Measurements from ENCODE around the gene CATSPERD. TPM values are rescaled to one million over a fixed set of nuclear protein-coding genes. Genes with fewer than 3 reads are reported as not detected.

The CATSPERD gene
- total RNA-seq, 1 experiment from 2014 or later = not detected

GRCh38 chr19:5827891-5828660 is 107.6 kb downstream of the CATSPERD start:
- intact Hi-C loops (cut with micrococcal nuclease; ENCODE audit: unreplicated experiment) = no loop called here
- no TSS peak for BruUV-seq (replicated peaks)
- no peak for TF ChIP-seq CTCF (IDR thresholded peaks at IDR 0.05; ENCODE audit: unreplicated experiment)
- H3K27ac Mint-ChIP-seq (ENCODE audit: unreplicated experiment) = no peak overlapping the region
- DNase-seq = peak; percentile 77
- CTCF ChIA-PET = interaction anchor here (0.6 to 1.3 kb wide), 2 partner anchors 24 to 159 kb away, joined by 3 to 7 read pairs; no protein-coding TSS in a partner anchor
- peak overlapping the region; percentile 72 for H3K4me3 Mint-ChIP-seq (ENCODE audit: low read depth, unreplicated experiment)
- peaks cover 2% of the 10 kb centered on the region for H3K4me1 Mint-ChIP-seq (ENCODE audit: low read depth, unreplicated experiment)
- H3K36me3 Mint-ChIP-seq (ENCODE audit: insufficient read depth, unreplicated experiment) = peaks cover 12% of the 10 kb centered on the region
- no peaks in the 10 kb centered on the region for H3K9me3 Mint-ChIP-seq (ENCODE audit: low read depth, unreplicated experiment)
- H3K27me3 Mint-ChIP-seq (ENCODE audit: unreplicated experiment) = no peaks in the 10 kb centered on the region

Other genes starting within 250 kb of the CATSPERD start
- 0.27 and 0.40 TPM in 2 replicates for gene TINCR, start 152.7 kb upstream of the CATSPERD start, total RNA-seq (2022)
- gene SAFB2, start 97.9 kb upstream of the CATSPERD start, total RNA-seq (2022) = 71.7 and 72.8 TPM in 2 replicates
- 87.3 and 88.0 TPM in 2 replicates for gene SAFB, start 97.6 kb upstream of the CATSPERD start, total RNA-seq (2022)
- gene MICOS13, start 40.1 kb upstream of the CATSPERD start, total RNA-seq (2022) = 37.1 and 37.9 TPM in 2 replicates
- gene HSD11B1L, start 39.6 kb upstream of the CATSPERD start, total RNA-seq (2022) = 2.3 and 3.0 TPM in 2 replicates
- gene RPL36, start 30.3 kb upstream of the CATSPERD start, total RNA-seq (2022) = 497 and 516 TPM in 2 replicates
- gene LONP1, start 491 bp upstream of the CATSPERD start, total RNA-seq (2022) = 92.8 and 101 TPM in 2 replicates
- 6.3 TPM in 2 replicates for gene PRR22, start 64.1 kb downstream of the CATSPERD start, total RNA-seq (2022)
- 33.2 and 35.5 TPM in 2 replicates for gene DUS3L, start 70.5 kb downstream of the CATSPERD start, total RNA-seq (2022)
- 3.9 and 5.4 TPM in 2 replicates for gene NRTN, start 84.4 kb downstream of the CATSPERD start, total RNA-seq (2022)
- 1.8 and 2.8 TPM in 2 replicates for gene FUT6, start 119.1 kb downstream of the CATSPERD start, total RNA-seq (2022)
- 15.6 and 18.6 TPM in 2 replicates for gene FUT3, start 130.8 kb downstream of the CATSPERD start, total RNA-seq (2022)
- gene FUT5, start 149.9 kb downstream of the CATSPERD start, total RNA-seq (2022) = not detected in 2 replicates
- 133 and 143 TPM in 2 replicates for gene NDUFA11, start 183.2 kb downstream of the CATSPERD start, total RNA-seq (2022)
- 4.3 and 5.5 TPM in 2 replicates for gene VMAC, start 184.2 kb downstream of the CATSPERD start, total RNA-seq (2022)
- gene CAPS, start 193.6 kb downstream of the CATSPERD start, total RNA-seq (2022) = 39.9 and 45.7 TPM in 2 replicates

Measured in Calu3 (cell line).